H7 (cell line): ENCODE results near the gene HOXC9. TPM values are rescaled to one million over a fixed set of nuclear protein-coding genes. Genes with fewer than 3 reads are reported as not detected.

Experiments used
- DNase-seq: peaks from one replicate; pipeline ENCODE4 v3.0.0; 2012
- H3K27me3 ChIP-seq: 2 replicates; pipeline ENCODE4 v1.6.0; 2011; ENCODE audit warnings: mild to moderate bottlenecking, low read length; ENCODE audit not compliant: control insufficient read depth, insufficient read depth
- H3K36me3 ChIP-seq: replicated peaks from 2 replicates; pipeline ENCODE4 v1.5.1; 2011; ENCODE audit warnings: low read length; ENCODE audit not compliant: control insufficient read depth, insufficient read depth
- H3K4me3 ChIP-seq: 2 replicates; pipeline ENCODE4 v1.5.1; 2011; ENCODE audit warnings: low read depth, mild to moderate bottlenecking, control low read depth, low read length, moderate library complexity; ENCODE audit not compliant: insufficient read depth
- total RNA-seq: library from RNA; depleted of rRNA; stranded (reverse); fragments of >200 nt; shearing (Covaris generic); gene quantifications from 2 replicates; pipeline ENCODE4 v1.2.3, GENCODE V29; 2014

The HOXC9 gene
- total RNA-seq, 1 experiment from 2014 or later = not detected

DNA sequence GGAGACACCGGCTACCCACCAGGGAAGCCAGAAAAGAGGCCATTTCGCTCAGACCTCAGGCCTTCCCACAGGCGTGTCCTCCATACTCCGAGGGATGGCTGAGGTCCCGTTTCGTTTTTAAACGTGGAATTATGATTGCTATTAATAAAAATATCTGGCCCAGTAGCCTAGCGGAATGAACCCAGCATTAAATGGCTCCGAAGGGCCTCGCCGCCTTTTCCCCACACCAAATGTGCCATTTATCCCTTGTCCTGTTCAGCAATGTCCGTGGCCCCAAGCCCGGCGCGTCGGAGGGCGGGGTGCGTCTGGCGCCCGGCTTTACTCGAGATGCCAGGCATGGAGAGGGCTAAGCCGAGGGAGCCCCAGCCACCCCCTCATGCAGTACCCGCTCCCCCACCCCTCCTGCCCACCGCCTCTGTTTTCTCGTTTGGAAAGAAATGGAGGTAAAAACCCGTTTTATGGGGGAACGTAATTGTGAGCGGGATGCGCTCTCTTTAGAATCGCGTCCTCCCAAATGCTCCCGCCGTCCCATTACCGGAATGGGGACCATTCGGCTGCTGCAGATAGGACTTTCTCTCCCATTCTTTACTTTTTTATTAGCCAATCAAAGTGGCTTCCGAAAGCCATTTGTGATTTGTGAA, 14.5 kb downstream of the HOXC9 start:
- Histone ChIP-seq H3K4me3 (no peak overlapping the region), H3K27me3 (peaks cover 99% of the 10 kb centered on the region), H3K36me3 (no peaks in the 10 kb centered on the region)
- no peak for DNase-seq

DNA sequence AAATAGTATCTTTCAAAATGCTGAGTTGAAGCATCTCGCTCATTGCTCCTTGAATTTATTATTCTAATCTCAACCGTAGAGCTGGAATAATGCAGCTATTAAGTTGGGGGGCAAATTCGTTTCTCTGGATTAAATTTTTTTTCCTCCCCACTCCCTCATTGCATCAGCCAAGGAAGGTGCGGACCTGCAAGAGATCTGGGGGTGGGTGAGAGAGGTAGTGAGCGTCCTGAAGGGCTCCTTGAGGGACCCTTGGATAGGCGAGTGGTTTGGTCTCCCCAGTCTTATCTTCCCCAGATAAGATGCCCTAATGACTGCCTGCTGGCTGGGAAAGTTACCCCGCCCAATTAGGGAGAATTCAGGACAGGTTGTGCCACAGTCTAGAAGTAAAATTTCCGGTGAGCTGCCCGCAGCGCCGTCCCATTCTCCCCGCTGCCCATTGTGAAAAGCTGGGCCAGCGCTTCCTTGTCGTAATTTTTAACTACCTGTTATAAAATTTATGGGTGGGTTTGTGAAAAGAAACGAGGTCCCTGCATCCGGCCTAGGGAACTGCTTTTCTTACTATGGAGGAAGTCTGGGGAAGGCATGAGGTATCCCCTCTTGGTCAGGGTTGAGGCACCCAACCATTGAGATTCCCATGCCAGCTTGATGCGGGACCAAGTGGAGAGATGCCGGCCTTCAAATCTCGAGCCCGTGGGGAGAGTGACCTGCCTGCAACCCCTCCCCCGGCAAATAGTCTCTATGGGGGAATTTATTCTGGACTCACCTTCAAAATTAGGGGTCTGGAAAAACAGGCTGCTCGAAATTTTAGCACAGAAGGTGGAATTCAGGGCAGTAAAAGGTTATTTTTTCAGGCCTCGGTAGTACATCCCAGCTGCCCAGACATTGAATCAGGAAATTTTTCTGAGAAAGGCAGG, 15.3 kb downstream of the HOXC9 start:
- Histone ChIP-seq H3K4me3 (no peak overlapping the region), H3K27me3 (peaks cover 99% of the 10 kb centered on the region), H3K36me3 (no peaks in the 10 kb centered on the region)
- no peak for DNase-seq

DNA sequence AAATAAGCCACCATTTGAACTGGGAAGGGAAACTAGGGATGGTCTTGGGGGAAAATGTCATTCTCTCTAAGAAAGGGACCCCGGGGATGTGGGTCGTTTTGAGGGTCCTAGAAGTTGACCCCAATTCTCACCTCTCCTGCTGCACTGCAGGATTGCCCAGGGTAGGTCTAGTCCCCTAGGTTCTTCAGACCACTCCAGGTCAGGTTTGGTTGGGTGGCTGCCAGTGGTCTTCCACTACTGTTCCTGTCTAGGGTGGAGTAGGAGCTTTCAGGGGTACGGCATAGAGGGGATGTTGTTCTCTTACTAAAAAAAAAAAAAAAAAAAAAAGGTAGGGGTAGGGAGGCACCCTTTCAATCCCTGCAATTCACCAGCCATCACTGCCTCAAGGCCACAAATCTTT, 16.1 kb downstream of the HOXC9 start:
- Histone ChIP-seq H3K27me3 (peaks cover 99% of the 10 kb centered on the region), H3K4me3 (no peak overlapping the region), H3K36me3 (no peaks in the 10 kb centered on the region)
- DNase-seq = no peak

DNA sequence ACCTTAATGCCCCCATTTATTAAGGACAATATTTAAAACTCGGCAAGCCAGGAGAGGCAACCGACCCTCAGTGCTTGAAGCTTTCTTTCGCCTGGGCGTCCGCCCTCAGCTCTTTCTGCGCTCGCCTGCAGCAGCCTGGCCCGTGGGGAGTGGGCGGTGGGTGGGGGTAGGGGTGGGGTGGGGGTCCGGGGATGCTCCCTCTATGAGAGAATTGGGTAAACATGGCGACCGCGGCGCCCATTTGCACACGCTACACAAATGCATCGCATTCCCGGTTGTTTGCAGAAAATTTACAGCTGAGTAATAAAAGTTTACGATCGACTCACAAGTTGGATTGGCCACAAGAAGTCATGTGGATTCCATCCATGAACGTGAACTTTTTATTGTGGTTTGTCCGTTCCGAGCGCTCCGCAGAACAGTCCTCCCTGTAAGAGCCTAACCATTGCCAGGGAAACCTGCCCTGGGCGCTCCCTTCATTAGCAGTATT, 16.6 kb downstream of the HOXC9 start:
- Histone ChIP-seq H3K27me3 (peaks cover 99% of the 10 kb centered on the region), H3K4me3 (no peak overlapping the region), H3K36me3 (no peaks in the 10 kb centered on the region)
- DNase-seq = no peak

DNA sequence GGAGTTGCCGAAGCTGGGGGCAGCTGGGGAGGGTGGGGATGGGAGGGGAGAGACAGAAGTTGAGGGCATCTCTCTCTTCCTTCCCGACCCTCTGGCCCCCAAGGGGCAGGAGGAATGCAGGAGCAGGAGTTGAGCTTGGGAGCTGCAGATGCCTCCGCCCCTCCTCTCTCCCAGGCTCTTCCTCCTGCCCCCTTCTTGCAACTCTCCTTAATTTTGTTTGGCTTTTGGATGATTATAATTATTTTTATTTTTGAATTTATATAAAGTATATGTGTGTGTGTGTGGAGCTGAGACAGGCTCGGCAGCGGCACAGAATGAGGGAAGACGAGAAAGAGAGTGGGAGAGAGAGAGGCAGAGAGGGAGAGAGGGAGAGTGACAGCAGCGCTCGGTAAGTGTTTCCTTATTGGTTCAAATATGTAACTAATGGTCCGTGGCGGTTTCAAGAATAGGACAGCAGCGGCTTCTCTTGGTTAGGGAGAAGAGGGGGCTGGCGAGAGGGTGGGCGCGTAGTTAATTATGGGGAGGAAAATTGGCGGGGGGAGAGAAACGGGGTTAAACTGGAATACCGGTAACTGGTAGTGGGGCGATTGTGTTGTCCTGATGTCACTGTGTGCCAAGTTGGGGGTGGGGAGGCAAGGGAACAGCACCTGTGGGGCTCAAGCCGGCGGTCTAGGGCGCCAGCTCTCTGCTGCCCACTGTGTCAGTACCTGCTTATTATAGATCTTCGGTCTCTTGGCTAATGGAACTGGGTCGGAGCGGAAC, 17.2 kb downstream of the HOXC9 start:
- Histone ChIP-seq H3K36me3 (no peaks in the 10 kb centered on the region), H3K4me3 (peak overlapping the region; percentile 30), H3K27me3 (peaks cover 99% of the 10 kb centered on the region)
- DNase-seq = peak; percentile 86

DNA sequence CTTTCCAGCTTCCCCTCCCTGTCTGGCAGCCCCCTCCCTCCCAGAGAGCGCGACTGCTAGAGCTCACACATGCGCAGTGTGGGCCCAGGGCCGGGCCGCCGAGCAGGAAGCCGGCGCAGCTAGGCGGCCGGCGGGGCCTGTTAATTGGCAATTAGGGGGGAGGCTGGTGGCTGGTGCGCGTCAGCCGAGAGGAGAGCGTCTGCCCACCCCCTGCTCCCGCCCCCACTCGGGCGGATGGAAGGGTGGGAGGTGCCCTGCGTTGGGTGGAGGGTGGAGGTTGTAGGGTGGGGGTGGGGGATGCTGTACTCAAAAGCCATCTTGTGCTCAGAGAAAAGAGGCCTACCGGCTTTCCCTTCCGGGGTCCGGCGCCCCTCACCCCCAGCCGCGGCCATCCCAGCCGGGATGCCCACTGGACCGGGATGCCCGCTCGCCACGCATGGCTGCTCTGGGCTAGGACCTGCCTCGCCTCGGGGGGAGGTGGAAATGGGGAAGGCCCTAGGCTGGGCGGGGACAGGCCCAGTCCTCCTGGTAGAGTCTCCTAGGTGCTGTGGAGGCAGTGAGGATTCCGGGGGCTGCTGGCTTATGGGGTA, 18.0 kb downstream of the HOXC9 start:
- Histone ChIP-seq H3K27me3 (peaks cover 99% of the 10 kb centered on the region), H3K36me3 (no peaks in the 10 kb centered on the region), H3K4me3 (peak overlapping the region; percentile 30)
- peak; percentile 96 for DNase-seq

DNA sequence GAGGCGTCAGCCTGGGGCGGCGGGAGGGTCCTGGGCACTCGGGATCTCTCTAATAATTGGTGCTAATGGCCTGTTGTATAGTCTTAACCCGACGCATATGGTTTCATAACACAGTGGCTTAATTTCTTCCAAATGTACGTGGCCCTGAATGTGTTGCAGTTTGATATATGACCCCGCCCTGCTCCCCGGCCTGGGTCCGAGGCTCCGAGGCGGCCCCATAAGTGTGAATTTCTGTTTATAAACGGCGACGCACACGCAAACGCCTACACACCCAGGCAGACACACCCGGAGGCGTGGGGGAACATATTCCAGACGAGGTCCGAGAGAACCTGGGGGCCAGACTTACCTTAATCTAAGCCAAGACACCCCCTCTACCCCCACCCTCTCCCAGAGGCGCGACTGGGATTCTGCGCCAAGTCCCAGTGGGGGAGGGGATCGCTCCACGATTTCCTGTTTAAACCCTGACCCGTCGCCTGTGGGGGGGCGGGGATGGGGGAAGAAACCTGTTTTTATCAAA, 18.6 kb downstream of the HOXC9 start:
- H3K4me3 ChIP-seq = peak overlapping the region; percentile 30; the same call in 1 of the 2 replicates

DNA sequence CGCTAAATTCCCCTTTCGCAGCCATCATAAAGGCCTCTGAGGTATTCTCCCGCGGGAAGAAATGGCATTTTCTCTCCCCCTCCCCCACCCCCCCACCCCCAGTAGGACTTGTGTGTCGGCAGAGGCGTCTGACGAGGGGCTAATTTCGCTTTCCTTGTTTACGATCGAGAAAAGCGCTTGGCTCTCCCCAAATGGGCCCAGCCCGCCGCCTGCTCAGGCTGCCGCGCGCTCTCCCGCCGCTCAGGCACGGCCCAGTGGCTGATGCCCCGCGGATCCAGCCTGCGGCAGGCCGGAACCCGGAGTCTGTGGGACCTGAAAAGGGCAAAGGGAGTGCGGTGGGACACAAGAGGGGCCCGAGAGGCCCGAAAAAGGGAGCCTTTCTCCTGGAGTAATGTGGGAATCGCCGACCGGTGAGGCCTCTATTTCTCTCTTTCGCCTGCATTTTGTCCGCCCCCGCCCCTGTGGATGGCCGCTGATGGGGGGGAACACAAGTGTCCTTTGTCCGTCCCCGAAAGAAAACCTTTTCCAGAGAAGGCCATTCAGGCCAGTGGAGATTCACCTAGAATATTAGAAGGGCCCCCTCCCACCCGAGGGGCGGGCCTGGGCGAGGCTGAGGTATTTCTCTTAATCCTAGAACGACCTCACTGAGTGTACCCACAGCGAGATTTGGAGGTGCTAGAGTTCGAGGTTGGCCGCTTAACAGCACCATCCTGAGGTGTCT, 19.3 kb downstream of the HOXC9 start:
- H3K27me3 ChIP-seq = peaks cover 99% of the 10 kb centered on the region
- peak overlapping the region; percentile 14; the same call in 1 of the 2 replicates for H3K4me3 ChIP-seq
- H3K36me3 ChIP-seq = no peaks in the 10 kb centered on the region
- peak; percentile 82 for DNase-seq

More for the DNA sequence above, 18.6 kb downstream of the HOXC9 start:
- no peaks in the 10 kb centered on the region for H3K36me3 ChIP-seq
- H3K27me3 ChIP-seq = peaks cover 99% of the 10 kb centered on the region
- DNase-seq = peak; percentile 75

DNA sequence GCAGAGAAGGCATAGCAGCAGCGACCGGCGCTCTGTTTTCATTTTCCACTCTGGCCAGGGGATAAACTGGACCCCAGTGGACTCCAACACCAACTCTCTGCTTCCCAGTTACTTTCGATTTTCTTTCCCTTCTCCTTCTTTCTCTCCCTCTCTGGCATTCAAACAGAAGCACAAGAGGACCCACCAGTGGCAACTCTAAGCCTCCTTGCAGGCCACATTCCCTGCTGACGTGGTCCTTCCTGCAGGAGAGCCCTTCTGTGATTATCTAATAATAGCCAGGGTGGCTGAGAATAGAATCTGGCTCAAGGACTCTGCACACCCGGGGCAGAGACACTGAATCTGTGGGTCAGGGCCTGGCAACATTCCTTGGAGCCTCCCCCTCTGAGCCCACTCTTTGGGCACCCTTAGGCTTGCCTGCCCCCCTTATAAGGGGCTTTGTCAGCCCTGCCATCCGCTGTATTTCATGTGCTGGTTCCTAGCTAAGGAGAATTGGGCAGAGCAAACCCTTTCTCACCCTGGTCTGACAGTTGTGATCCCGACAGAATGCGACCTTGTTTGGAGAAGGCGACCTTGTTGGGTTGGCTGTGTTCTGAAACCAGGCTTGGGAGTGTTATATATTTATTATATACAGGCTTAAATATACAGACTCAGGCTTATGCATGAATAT, 20.1 kb downstream of the HOXC9 start:
- H3K36me3 ChIP-seq = no peaks in the 10 kb centered on the region
- peaks cover 99% of the 10 kb centered on the region for H3K27me3 ChIP-seq
- no peak overlapping the region for H3K4me3 ChIP-seq
- DNase-seq = no peak

DNA sequence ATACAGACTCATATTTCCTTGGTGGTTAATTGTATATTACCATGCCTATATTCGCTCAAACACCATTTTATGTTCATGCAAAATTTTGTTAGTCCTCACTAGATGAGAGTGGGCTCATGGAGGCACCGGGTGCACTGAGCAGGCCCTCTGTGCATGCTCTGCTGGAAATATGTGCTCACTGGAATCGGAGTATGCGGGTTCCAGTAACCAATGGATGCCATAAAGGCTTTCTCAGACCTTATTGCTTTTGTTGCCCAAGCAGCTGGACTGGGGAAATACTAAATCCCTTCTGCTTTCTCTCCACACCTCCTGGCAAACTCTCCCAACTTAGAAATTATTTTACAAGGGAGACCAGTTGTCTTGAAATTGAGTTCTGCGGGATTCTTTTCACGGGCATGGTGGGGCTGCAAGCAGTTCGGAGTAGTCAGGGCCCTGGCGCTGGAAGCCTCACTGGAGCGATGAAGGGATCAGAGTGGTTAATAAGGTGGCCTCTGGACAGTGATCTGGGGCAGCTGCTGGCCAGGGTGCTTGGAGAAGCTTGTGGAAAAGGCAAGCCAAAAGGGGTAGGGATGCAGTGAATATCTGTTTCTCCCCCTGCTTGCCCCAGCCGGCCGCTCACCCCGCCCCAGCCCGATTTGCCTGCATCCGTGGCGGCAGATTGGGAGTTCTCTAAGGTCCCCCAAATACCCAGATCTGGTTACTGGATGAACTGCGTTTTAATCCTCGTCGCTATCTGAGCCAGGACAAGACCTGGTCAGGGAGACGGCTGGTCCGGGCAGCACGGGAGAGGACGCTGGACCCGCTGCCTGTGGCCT, 20.8 kb downstream of the HOXC9 start:
- no peak overlapping the region for H3K4me3 ChIP-seq
- DNase-seq = no peak
- H3K36me3 ChIP-seq = no peaks in the 10 kb centered on the region
- peaks cover 99% of the 10 kb centered on the region for H3K27me3 ChIP-seq

DNA sequence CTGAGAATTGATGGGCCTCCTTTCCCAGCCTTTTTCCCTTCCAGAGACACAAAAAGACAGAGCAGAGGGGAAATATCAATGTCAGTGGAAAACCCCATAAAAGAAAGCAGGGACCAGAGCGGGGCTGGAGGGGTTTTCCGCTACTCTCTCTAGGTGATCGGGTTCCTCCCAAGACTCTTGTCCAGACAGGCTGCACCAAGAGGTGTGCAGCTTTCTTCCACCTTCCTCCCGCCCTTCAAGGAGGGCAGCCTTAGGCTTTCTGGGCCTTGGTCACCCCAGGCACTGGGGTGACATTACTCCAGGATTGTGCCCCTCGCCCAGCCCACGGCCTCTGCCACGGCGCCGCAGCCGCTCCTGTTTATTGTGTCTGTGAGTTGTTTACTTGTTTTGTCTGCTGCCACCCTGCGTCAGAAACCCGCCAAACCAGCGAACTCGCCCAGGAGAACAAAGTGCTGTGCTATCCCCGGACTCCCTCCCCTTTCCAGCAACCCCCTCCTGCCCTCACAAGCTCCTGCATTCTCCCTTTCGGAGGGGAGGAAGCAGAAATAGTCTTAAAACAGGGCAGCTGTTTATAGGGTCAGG, 21.6 kb downstream of the HOXC9 start:
- peaks cover 99% of the 10 kb centered on the region for H3K27me3 ChIP-seq
- H3K4me3 ChIP-seq = no peak overlapping the region
- peak; percentile 82 for DNase-seq
- no peaks in the 10 kb centered on the region for H3K36me3 ChIP-seq
